Measurements from ENCODE around the gene TIFAB.

Gene TIFAB

DNA sequence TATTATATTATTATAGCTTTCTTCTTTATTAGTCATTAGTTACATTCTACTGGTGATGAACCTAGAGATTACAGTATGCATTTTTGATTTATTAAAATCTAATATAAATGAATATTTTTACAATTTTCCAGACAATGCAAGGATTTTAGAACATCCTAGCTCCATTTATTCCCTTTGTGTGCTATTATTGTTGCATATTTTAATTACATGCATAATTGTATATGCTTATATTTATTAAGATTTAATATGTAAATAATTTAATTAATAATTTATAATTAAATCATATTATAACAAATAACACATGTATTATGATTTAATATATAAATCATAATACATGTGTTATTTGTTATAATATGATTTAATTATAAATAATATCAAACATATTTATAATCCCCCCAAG lies 29.7 kb downstream of the TIFAB start:
- DNase-seq = no peak

DNA sequence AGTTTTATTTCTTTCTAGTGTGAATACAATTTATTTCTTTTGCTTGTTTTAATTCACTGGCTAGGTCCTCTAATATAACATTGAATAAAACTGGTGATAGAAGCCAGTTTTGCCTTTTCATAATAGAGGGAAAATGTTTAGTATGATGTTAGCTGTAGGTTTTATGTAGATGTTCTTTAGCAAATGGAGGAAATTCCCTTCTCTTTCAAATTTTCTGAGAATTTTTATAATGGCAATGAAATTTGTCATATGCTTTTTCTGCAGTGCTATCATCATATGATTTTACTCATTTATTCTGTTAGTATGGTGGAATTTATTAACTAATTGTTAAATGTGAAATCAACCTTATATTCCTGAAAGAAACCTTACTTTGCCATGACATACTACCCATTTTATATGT lies 35.1 kb downstream of the TIFAB start:
- DNase-seq = no peak

DNA sequence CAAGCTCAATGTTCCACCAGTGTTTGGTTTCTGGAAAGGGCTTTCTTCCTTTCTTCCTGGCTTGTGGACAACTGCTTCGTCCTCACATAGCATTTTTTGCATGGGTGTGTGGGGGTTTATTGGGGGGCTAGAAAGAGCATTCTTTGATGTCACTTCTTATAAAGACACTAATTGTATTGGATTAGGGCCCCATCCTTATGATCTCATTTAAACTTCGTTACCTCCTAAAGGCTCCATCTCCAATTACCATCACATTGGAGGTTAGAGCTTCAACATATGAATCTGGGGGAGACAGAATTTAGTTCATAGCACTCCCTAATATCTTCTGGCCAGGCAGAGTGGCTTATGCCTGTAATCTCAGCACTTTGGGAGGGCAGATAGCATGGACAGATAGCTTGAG lies 47.1 kb downstream of the TIFAB start:
- no peak for DNase-seq

DNA sequence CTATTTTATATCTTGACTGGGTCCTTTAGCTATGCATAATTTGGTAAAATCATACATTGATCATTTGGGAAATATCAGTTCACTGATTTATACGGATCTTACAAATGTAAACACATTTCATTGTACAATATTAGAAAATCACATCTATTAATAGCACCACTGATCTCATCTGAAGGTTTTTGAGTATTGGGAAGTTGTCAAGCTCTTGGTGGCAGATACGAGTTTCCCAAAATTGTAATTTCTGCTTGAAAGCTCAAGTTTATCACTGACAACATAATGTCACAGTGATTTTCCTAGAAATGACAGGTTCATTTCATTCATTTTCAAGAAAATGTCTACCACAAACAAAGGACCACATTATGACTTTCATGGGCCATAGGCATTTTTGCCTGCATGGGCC lies 50.1 kb downstream of the TIFAB start:
- DNase-seq = no peak

DNA sequence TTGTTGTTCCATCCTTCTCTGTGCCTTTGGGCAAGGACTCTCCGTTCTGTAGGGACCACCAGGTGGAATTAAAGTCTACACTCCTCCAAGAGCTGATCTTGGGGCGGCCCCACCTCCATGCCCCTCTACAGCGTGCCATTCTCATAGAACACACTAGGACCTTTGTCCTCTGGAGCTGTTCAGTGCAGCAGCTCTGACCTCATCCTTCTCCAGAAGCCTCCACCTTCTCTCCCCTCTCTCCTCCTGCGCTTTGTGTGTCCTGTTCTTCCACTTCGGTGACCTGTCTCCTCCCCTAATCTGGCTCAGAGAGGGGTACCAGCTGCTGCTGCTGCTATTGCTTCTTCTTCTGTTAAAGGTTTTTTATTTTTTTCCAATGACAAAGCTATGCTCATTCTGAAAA lies 51.3 kb downstream of the TIFAB start:
- DNase-seq = no peak

DNA sequence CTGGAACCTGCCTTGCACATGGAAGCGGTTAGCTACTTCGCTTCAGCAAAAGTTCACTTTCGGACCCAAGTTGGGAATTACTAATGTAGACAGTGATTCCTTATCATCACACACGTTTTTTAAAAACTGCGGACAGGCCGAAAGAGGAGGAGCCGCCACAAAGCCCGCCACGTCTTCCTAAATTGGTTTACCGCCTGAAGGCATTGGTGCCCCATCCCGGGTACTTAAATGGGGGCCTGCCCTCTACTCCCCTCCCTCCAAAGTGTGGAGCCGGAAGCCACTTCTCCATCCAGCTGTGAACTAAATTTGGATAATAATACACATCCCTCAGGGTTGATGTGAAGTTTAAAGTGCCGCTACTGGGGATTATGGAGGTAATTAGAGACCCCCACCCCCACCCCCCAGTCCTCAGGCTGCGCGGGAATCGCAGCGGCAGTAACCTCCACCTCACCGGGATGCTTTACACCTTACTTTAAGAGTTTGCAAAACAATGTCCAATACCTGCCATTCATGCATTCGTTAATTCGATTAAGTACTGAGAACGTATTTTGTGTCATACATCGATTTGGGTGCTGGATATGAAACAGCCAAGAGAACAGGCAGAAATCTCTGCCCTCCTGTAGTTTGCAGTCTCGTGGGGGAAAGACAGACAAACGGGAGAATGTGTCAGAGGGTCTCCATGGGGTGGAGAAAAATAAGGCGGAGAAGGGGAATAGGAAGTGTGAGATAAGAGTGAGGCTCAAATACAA lies 52.2 kb downstream of the TIFAB start:
- DNase-seq = no peak

DNA sequence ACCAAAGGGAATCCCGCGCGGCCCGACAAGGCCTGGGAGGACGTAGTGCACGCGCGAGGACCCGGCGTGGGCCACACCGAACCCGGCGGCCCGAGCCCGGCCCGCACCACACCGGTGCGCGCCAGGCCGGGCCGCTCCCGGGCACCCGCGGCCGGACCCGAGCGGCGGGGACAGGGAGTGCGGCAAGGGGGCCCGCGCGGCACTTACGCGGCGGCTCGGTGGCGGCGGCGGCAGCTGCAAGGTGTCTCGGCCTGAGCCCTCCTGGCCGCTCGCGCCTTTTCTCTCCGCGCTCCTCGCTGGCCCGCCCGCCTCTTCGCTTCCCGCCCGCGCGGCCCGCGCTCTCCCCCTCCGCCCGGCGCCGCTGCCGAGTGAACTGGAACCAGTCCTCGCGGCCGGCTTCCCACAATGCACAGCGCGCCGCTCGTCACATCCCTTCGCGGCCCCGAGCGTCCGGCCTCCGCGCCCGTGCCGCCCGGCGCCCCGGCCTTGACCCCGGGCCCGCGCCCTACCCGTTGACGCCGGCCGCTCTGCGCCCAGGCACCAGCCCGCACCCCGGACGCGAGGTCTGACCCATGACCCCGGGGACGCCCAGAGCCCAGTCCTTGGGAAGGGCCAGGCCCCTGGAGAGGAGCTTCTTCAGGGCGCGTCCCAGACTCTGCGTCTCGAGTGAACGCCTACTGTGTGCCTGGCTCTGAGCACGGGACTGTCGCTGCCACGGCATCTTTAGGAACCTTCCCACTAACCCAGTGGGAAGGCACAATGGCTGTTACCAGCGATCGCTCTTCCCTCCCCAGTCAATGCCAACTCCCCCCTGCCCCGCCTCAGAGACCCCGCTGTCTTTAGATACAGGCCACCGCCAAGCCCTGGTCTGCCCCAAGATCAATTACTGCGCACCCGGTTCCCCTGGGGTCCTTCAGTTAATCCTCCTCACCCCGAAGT lies 53.0 kb downstream of the TIFAB start, which contains the start of gene MACROH2A1:
Gene MACROH2A1, minus strand, starts transcription at position 377 of the 939 bp plus-strand sequence. CDS start 10,138 bp downstream, outside the sequence.
- peak; percentile 37 to 73 (median 52) for DNase-seq

DNA sequence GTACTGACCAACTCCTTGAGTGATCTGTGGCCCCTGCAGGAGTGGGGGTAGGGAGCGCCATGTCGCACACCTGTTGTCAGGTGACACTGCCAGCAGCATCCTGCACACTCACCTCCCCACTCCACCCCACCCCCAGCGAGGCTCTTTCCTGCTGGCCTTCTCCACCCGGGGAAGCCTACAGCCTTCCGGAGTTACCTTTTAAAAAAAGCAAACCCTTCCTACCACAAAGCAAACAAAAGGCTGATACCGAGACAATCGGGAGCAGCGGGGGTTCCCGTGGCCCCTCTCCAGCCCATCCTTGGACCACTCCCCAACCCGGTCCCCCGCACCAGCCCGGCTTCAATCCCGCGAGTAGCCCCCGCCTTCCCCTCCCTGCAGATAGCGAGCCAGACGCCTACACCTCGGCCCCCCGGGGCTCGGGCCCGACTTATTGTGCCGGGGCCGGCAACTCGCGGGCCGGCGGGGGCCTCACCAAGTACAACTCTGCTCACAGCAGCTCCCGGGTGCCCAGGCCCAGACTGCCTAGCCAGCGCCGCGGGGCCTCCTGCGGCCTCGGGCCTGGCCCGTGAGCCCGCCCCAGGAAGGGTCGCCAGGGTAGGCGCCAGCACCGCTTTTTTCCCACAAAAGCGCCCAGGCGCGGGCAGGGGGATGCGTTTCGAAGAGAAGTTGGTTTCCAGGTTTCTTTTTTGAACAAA lies 53.8 kb downstream of the TIFAB start:
- DNase-seq = peak in 3 of 4 experiments; percentile 11 to 45 (median 12)

All from activated naive CD4-positive, alpha-beta T cell (primary cell).